Astrocyte of the spinal cord (primary cell): ENCODE measurements around the gene RTN4IP1.
A peak's percentile ranks its signal among the peaks of the same experiment; 100 is the strongest.

Experiments used
- DNase-seq: peaks from one replicate; pipeline ENCODE4 v3.0.0; 2011; ENCODE audit warnings: low read depth, low spot score
- H3K4me3 ChIP-seq: 2 replicates; pipeline ENCODE4 v1.5.1; 2011; ENCODE audit warnings: low read depth, mild to moderate bottlenecking, low read length, moderate library complexity
- in situ Hi-C: cut with HindIII; loops from 2 replicates; pipeline ENCODE4 v1.10.0; 2017; ENCODE audit warnings: low sequenced_read_pairs
- TF ChIP-seq, protein P1 (sequence below): IDR thresholded peaks from 2 replicates; pipeline ENCODE4 v1.5.1; 2012; ENCODE audit warnings: low read depth, mild to moderate bottlenecking, low read length, inconsistent platforms

Gene RTN4IP1, protein sequence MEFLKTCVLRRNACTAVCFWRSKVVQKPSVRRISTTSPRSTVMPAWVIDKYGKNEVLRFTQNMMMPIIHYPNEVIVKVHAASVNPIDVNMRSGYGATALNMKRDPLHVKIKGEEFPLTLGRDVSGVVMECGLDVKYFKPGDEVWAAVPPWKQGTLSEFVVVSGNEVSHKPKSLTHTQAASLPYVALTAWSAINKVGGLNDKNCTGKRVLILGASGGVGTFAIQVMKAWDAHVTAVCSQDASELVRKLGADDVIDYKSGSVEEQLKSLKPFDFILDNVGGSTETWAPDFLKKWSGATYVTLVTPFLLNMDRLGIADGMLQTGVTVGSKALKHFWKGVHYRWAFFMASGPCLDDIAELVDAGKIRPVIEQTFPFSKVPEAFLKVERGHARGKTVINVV

DNA sequence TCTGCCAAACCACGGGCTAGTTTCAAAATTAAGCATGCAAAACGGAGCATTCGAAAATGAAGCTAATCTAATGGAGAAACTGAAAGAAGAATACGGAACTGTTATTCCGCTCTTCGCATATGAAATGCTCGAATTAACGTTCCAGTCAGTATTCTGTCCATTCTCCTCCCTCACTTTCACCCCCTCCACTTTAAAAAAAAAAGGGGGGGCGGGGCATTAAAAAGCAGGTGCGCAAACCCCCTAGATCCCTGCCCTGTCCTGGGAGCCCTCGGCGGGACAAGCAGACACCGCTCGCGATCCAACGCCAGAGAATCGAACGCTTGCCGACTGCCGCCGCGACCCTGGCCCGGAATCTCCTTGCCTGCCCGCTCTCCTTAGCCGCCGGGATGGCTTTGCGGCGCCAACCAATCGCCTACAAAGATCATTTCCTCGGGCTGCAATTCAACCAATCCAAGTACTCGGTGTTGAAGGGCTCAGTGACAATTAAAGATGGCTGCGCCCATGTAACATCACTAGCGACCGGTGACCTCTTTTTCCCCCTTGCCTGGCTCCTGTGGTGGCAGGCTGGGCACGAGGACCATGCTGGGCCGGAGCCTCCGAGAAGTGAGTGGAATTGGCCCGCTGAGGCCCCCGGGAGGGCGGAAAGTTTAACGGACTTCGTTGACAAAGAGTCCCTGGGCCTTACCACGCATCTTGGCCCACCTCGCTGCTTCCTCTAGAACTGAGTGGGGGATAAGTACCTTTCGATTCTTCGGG, at the start of gene RTN4IP1, which contains the start of gene QRSL1:
Gene RTN4IP1, minus strand, starts transcription at position 396 of the 756 bp plus-strand sequence. CDS start 477 bp downstream, outside the sequence.
Gene QRSL1, plus strand, starts transcription at position 476 of the 756 bp plus-strand sequence. Its CDS starts 104 bp downstream, at position 580.
- peak; percentile 91 for DNase-seq
- TF ChIP-seq, protein P1, sequence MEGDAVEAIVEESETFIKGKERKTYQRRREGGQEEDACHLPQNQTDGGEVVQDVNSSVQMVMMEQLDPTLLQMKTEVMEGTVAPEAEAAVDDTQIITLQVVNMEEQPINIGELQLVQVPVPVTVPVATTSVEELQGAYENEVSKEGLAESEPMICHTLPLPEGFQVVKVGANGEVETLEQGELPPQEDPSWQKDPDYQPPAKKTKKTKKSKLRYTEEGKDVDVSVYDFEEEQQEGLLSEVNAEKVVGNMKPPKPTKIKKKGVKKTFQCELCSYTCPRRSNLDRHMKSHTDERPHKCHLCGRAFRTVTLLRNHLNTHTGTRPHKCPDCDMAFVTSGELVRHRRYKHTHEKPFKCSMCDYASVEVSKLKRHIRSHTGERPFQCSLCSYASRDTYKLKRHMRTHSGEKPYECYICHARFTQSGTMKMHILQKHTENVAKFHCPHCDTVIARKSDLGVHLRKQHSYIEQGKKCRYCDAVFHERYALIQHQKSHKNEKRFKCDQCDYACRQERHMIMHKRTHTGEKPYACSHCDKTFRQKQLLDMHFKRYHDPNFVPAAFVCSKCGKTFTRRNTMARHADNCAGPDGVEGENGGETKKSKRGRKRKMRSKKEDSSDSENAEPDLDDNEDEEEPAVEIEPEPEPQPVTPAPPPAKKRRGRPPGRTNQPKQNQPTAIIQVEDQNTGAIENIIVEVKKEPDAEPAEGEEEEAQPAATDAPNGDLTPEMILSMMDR = no peak
- peak within 1 kb of the TSS; percentile 90 for H3K4me3 ChIP-seq
- in situ Hi-C loops = no loop called here

DNA sequence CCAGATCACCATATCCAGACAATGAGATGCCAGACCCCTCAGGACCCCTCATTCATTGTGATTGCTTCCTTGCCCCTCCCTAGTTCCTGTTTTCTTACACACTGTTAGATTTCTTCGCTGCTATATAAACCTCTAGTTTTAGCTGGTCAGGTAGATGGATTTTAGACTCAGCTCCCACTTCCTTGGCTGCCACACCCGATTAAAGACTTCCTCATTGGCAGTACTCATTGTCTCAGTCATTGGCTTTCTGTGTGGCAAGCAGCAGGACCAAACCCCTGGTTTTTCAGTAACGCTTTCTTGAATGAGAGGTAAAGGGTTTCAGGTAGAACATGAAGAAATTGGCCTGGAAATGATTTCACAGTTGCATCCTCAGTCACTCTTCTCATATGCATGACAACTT, 48.0 kb upstream of the RTN4IP1 start:
- TF ChIP-seq, protein P1 = no peak
- in situ Hi-C loops = no loop called here
- no peak overlapping the region for H3K4me3 ChIP-seq
- DNase-seq = no peak

DNA sequence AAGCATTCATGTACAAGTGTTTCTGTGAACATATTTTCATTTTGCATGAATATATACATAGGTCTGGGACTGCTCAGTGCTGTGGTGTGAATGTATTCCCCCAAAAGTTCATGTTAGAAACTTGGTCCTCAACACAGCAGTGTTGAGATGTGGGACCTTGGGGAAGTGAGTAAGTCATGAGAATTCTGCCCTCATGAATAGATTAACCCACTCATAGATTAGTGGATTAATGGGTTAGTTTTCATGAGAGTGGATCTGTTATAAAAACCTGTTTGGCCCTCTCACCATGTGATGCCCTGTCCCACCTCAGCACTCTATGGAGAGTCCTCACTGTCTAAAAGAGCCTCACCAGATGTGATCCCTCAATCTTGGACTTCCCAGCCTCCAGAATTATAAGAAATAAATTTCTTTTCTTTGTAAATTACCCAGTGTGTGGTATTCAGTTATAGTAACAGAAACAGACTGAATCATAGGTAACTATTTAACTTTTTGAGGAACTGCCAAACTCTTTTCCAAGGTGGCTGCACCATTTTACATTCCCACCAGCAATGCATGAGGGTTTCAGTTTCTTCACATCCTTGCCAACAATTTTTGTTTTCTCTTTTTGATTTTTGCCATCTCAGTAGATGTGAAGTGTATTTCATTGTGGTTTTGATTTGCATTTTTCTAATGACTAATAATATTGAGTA, 45.4 kb upstream of the RTN4IP1 start:
- in situ Hi-C loops = no loop called here
- no peak for DNase-seq
- TF ChIP-seq, protein P1 = no peak
- no peak overlapping the region for H3K4me3 ChIP-seq

DNA sequence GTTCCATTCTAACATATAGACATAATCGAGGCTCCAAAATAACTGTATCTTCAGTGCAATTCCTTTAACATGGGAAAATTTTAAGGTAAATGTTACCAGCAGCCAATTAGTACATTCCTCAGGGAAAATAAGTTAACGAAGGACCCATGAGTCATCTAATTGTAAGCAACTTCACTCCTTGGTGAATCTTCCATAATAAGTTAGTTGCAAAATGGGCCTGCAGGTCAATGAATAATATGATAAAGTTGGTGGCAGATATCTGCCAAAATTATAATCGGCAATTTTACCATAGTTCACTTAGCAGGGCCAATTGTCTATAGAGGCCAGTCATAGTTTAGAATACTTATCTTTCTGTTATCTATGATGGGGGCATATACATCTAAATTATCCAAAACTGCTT, 42.4 kb upstream of the RTN4IP1 start:
- in situ Hi-C loops = no loop called here
- DNase-seq = no peak
- TF ChIP-seq, protein P1 = no peak
- H3K4me3 ChIP-seq = no peak overlapping the region

DNA sequence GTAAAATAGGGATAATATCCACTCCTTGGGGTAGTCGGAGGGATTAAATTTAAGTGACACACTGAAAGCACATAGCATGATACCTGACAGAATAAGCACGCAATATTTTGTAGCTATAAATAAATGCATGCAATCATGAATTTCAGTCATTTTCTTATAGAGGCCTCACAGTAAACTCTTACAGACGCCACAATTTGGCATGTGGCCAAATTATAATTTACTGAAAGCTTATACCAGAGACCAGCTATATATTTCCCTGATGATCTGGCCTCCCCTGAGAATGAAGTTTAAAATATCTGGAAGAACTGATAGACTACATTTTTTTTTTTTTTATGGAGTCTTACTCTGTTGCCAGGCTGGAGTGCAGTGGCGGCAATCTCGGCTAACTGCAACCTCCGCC, 40.9 kb upstream of the RTN4IP1 start:
- no peak for DNase-seq
- in situ Hi-C loops = no loop called here
- H3K4me3 ChIP-seq = no peak overlapping the region
- TF ChIP-seq, protein P1 = no peak

DNA sequence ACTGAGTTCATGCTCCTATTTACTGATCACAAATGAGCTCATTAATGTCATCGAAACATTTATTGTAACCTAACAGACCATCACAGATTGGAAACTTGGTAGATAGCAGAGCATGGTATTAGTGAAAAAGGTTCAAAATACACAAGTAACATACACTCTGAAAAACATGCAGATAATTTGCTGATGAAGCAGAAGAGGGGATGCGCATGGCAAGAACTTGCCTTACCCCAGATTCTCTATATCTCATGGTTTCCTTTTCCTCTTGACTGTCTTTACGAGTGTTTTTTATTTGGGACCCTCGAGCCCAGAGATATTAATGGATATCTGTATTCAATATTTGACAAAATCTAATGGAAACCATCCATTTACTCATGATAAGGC, 37.7 kb upstream of the RTN4IP1 start:
- TF ChIP-seq, protein P1 = no peak
- in situ Hi-C loops = no loop called here
- no peak for DNase-seq
- no peak overlapping the region for H3K4me3 ChIP-seq
